WTC11 (cell line): ENCODE measurements around the gene PACSIN1. TPM values are rescaled to one million over a fixed set of nuclear protein-coding genes. Genes with fewer than 3 reads are reported as not detected.

ENCODE experiments used
- ATAC-seq: fragments of 200-7000 bp; cut with Tn5 transposase; 2 replicates; pipeline ENCODE4 v1.10.0; 2021; ENCODE audit warnings: mild to moderate bottlenecking, moderate library complexity
- CTCF ChIA-PET: fragments of 300-600 bp; sonication (Branson Sonifier 250); formaldehyde crosslinking; loops from one replicate; lab custom pipeline; 2021; ENCODE audit warnings: antibody characterized with exemption; lab: Charles Lee
- POLR2A ChIA-PET: fragments of 350-600 bp; sonication (Branson Sonifier 250); formaldehyde crosslinking; loops from one replicate; lab custom pipeline; 2021; ENCODE audit warnings: antibody characterized with exemption; lab: Charles Lee
- DNase-seq: peaks from one replicate; pipeline ENCODE4 v3.0.0; 2021; ENCODE audit warnings: low spot score
- H3K27ac Mint-ChIP-seq: 2 replicates; pipeline ENCODE4 v1.8.0; 2021; ENCODE audit warnings: mixed read lengths
- H3K27me3 Mint-ChIP-seq: 2 replicates; pipeline ENCODE4 v1.8.0; 2021; ENCODE audit warnings: low read depth, mild to moderate bottlenecking, moderate library complexity, mixed read lengths
- H3K36me3 Mint-ChIP-seq: 2 replicates; pipeline ENCODE4 v1.8.0; 2021; ENCODE audit warnings: mixed read lengths
- H3K4me1 Mint-ChIP-seq: 2 replicates; pipeline ENCODE4 v1.8.0; 2022; ENCODE audit warnings: mixed read lengths
- H3K4me3 Mint-ChIP-seq: 2 replicates; pipeline ENCODE4 v1.8.0; 2021; ENCODE audit warnings: mild to moderate bottlenecking, moderate library complexity, mixed read lengths
- H3K9me3 Mint-ChIP-seq: 2 replicates; pipeline ENCODE4 v1.8.0; 2021; ENCODE audit warnings: mixed read lengths
- AR ChIP-seq: fragments of 250-450 bp; sonication (Bioruptor Pico); IDR thresholded peaks from 2 replicates; pipeline ENCODE4 v1.9.0; 2021; ENCODE audit warnings: mild to moderate bottlenecking
- ATF1 ChIP-seq: sonication (generic); formaldehyde crosslinking; IDR thresholded peaks from 2 replicates; pipeline ENCODE4 v1.8.1; 2023; ENCODE audit warnings: mild to moderate bottlenecking, moderate library complexity, missing genetic modification reagents
- ATF6 ChIP-seq: sonication (generic); formaldehyde crosslinking; IDR thresholded peaks from 2 replicates; pipeline ENCODE4 v1.8.1; 2023; ENCODE audit warnings: mild to moderate bottlenecking, missing genetic modification reagents
- CBFB ChIP-seq: sonication (generic); formaldehyde crosslinking; IDR thresholded peaks from 2 replicates; pipeline ENCODE4 v1.8.1; 2022; ENCODE audit warnings: mild to moderate bottlenecking, low read depth, missing genetic modification reagents
- EMX1 ChIP-seq: fragments of 250-450 bp; sonication (Bioruptor Pico); IDR thresholded peaks from 2 replicates; pipeline ENCODE4 v1.8.0; 2021; ENCODE audit warnings: mild to moderate bottlenecking
- ETV6 ChIP-seq: sonication (generic); formaldehyde crosslinking; IDR thresholded peaks from 2 replicates; pipeline ENCODE4 v1.8.1; 2022; ENCODE audit warnings: mild to moderate bottlenecking, missing genetic modification reagents
- GTF2I ChIP-seq: fragments of 250-450 bp; sonication (Bioruptor Pico); conservative IDR thresholded peaks from 2 replicates; pipeline ENCODE4 v1.4.0; 2021; ENCODE audit warnings: mild to moderate bottlenecking
- KAT7 ChIP-seq: sonication (generic); formaldehyde crosslinking; IDR thresholded peaks from 2 replicates; pipeline ENCODE4 v1.8.1; 2023; ENCODE audit warnings: missing genetic modification reagents, mild to moderate bottlenecking, borderline replicate concordance
- MLX ChIP-seq: sonication (generic); formaldehyde crosslinking; IDR thresholded peaks from 2 replicates; pipeline ENCODE4 v1.8.1; 2023; ENCODE audit warnings: mild to moderate bottlenecking, missing genetic modification reagents, moderate library complexity
- NR3C1 ChIP-seq: sonication (generic); formaldehyde crosslinking; conservative IDR thresholded peaks from 2 replicates; pipeline ENCODE4 v1.8.1; 2023; ENCODE audit warnings: low read depth, mild to moderate bottlenecking, missing genetic modification reagents
- RORB ChIP-seq: fragments of 250-450 bp; sonication (Bioruptor Pico); IDR thresholded peaks from 2 replicates; pipeline ENCODE4 v1.9.0; 2021; ENCODE audit warnings: mild to moderate bottlenecking
- SMAD3 ChIP-seq: sonication (generic); formaldehyde crosslinking; IDR thresholded peaks from 2 replicates; pipeline ENCODE4 v1.8.0; 2022; ENCODE audit warnings: missing genetic modification reagents, mild to moderate bottlenecking, borderline replicate concordance
- USF2 ChIP-seq: sonication (generic); formaldehyde crosslinking; IDR thresholded peaks from 2 replicates; pipeline ENCODE4 v1.8.1; 2023; ENCODE audit warnings: mild to moderate bottlenecking, missing genetic modification reagents, moderate library complexity
- ZNF121 ChIP-seq: sonication (generic); formaldehyde crosslinking; IDR thresholded peaks from 2 replicates; pipeline ENCODE4 v1.8.0; 2023; ENCODE audit warnings: missing genetic modification reagents
- ZNF138 ChIP-seq: sonication (generic); formaldehyde crosslinking; conservative IDR thresholded peaks from 2 replicates; pipeline ENCODE4 v1.8.1; 2022; ENCODE audit warnings: mild to moderate bottlenecking, moderate library complexity, missing genetic modification reagents
- ZNF263 ChIP-seq: sonication (generic); formaldehyde crosslinking; IDR thresholded peaks from 2 replicates; pipeline ENCODE4 v1.8.1; 2022; ENCODE audit warnings: low read depth, mild to moderate bottlenecking, moderate library complexity, missing genetic modification reagents
- ZNF317 ChIP-seq: sonication (generic); formaldehyde crosslinking; IDR thresholded peaks from 2 replicates; pipeline ENCODE4 v1.8.1; 2023; ENCODE audit warnings: low read depth, mild to moderate bottlenecking, moderate library complexity, missing genetic modification reagents, borderline replicate concordance
- ZNF396 ChIP-seq: fragments of 250-450 bp; sonication (Bioruptor Pico); IDR thresholded peaks from 2 replicates; pipeline ENCODE4 v1.8.0; 2021; ENCODE audit warnings: mild to moderate bottlenecking, moderate library complexity, borderline replicate concordance
- ZNF416 ChIP-seq: fragments of 250-450 bp; sonication (Bioruptor Pico); IDR thresholded peaks from 2 replicates; pipeline ENCODE4 v1.9.0; 2021; ENCODE audit warnings: mild to moderate bottlenecking, inconsistent platforms
- total RNA-seq: library from RNA; stranded (reverse); gene quantifications from 3 replicates; pipeline ENCODE4 v1.2.3, GENCODE V29; 2021
- TF ChIP-seq, protein P1 (sequence below): fragments of 250-450 bp; sonication (Bioruptor Pico); IDR thresholded peaks from 2 replicates; pipeline ENCODE4 v1.9.0; 2021; ENCODE audit warnings: moderate library complexity, mild to moderate bottlenecking, inconsistent platforms, borderline replicate concordance
- TF ChIP-seq, protein P2 (sequence below): fragments of 250-450 bp; sonication (Bioruptor Pico); IDR thresholded peaks from 2 replicates; pipeline ENCODE4 v1.9.0; 2021; ENCODE audit warnings: mild to moderate bottlenecking, borderline replicate concordance

The PACSIN1 gene
- total RNA-seq, 1 experiment from 2014 or later = 12.6 TPM

GRCh38 chr6:34546551-34547321, 80.9 kb downstream of the PACSIN1 start:
- POLR2A ChIA-PET = no interaction called here
- DNase-seq (no peak), ATAC-seq (no peak)
- TF ChIP-seq, protein P1, sequence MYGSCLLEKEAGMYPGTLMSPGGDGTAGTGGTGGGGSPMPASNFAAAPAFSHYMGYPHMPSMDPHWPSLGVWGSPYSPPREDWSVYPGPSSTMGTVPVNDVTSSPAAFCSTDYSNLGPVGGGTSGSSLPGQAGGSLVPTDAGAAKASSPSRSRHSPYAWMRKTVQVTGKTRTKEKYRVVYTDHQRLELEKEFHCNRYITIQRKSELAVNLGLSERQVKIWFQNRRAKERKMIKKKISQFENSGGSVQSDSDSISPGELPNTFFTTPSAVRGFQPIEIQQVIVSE (CRISPR knock-in tag) = no peak
- no peak for TF ChIP-seq SMAD3
- H3K27me3 Mint-ChIP-seq = no peaks in the 10 kb centered on the region
- H3K9me3 Mint-ChIP-seq = no peaks in the 10 kb centered on the region
- H3K4me1 Mint-ChIP-seq = 0 out of 2 replicates have a peak, but pooled peaks cover 2% of the 10 kb centered on the region
- no peak overlapping the region for H3K4me3 Mint-ChIP-seq
- CTCF ChIA-PET = interaction anchor here (0.6 to 1.4 kb wide), 6 partner anchors 15 to 694 kb away, joined by 3 to 6 read pairs (median 4); no protein-coding TSS in a partner anchor
- H3K27ac Mint-ChIP-seq = no peak overlapping the region
- no peaks in the 10 kb centered on the region for H3K36me3 Mint-ChIP-seq

DNA sequence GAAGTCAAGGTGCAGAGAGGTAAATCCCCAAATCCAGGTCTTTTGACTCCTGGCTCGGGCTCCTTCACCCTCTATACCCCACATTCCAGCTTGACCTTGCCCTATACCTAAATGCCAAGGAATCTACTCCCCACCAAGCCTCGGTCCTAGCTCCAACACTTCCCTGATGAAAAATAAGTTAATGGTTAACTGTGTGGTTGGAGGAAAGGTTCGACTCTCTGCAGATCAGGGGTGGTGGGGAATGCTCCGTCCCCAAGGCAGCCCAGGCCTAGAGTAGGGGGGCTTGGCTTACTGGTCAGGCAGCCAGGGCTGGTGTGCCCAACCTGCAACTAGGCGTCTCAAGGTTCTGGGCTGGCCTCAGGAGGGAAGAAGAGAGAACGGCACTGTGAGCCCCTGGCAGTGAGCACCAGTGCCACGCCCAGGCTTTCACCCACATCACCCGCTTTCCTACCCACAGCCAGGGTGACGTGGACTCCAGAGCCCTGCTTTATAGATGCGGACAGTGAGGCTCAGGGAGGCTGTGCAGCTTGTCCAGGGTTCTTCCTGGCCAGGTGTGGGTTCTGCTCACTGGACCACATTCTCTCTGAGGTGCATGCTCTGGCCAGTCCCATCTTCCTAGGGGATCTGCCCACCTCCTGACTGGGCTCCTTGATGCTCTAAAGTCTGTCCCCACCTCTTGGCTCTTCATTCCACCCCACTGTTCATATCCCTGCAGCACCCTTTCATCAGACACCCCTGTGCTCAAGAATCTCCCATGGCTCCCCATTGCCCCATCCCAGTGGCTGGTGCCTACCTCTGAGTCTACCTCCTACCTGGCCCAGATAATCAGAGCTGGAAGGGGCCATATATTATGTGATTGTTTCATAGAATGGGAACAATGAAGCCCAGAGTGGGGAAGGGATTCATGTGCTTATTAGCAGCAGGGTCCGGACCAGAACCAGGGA, 82.1 kb downstream of the PACSIN1 start:
- ChIA-PET POLR2A (no interaction called here), CTCF (interaction anchor here (0.6 kb wide), 1 partner anchor 61 kb away, joined by 4 read pairs; no protein-coding TSS in a partner anchor)
- 0 out of 2 replicates have a peak, but pooled peaks cover 2% of the 10 kb centered on the region for H3K4me1 Mint-ChIP-seq
- H3K36me3 Mint-ChIP-seq = no peaks in the 10 kb centered on the region
- DNase-seq = no peak
- H3K27me3 Mint-ChIP-seq = no peaks in the 10 kb centered on the region
- H3K9me3 Mint-ChIP-seq = no peaks in the 10 kb centered on the region
- no peak overlapping the region for H3K4me3 Mint-ChIP-seq
- no peak overlapping the region for H3K27ac Mint-ChIP-seq
- ATAC-seq = no peak
- TF ChIP-seq RORB (CRISPR knock-in tag) (no peak), GTF2I (CRISPR knock-in tag) (no peak), KAT7 (CRISPR knock-in tag) (no peak), ZNF138 (no peak), ZNF121 (CRISPR knock-in tag) (no peak), ATF1 (no peak), ATF6 (no peak), NR3C1 (CRISPR knock-in tag) (no peak), ETV6 (CRISPR knock-in tag) (no peak), CBFB (CRISPR knock-in tag) (no peak), ZNF317 (CRISPR knock-in tag) (no peak), USF2 (CRISPR knock-in tag) (no peak), ZNF263 (CRISPR knock-in tag) (no peak), ZNF416 (no peak), MLX (CRISPR knock-in tag) (no peak), EMX1 (CRISPR knock-in tag) (no peak), ZNF396 (no peak), AR (CRISPR knock-in tag) (no peak)
- TF ChIP-seq, protein P2, sequence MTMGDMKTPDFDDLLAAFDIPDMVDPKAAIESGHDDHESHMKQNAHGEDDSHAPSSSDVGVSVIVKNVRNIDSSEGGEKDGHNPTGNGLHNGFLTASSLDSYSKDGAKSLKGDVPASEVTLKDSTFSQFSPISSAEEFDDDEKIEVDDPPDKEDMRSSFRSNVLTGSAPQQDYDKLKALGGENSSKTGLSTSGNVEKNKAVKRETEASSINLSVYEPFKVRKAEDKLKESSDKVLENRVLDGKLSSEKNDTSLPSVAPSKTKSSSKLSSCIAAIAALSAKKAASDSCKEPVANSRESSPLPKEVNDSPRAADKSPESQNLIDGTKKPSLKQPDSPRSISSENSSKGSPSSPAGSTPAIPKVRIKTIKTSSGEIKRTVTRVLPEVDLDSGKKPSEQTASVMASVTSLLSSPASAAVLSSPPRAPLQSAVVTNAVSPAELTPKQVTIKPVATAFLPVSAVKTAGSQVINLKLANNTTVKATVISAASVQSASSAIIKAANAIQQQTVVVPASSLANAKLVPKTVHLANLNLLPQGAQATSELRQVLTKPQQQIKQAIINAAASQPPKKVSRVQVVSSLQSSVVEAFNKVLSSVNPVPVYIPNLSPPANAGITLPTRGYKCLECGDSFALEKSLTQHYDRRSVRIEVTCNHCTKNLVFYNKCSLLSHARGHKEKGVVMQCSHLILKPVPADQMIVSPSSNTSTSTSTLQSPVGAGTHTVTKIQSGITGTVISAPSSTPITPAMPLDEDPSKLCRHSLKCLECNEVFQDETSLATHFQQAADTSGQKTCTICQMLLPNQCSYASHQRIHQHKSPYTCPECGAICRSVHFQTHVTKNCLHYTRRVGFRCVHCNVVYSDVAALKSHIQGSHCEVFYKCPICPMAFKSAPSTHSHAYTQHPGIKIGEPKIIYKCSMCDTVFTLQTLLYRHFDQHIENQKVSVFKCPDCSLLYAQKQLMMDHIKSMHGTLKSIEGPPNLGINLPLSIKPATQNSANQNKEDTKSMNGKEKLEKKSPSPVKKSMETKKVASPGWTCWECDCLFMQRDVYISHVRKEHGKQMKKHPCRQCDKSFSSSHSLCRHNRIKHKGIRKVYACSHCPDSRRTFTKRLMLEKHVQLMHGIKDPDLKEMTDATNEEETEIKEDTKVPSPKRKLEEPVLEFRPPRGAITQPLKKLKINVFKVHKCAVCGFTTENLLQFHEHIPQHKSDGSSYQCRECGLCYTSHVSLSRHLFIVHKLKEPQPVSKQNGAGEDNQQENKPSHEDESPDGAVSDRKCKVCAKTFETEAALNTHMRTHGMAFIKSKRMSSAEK (CRISPR knock-in tag) = no peak
